Stimulated activated CD8-positive, alpha-beta memory T cell treated with anti-CD3 and anti-CD28 coated beads, Interleukin-7, amount 100 ng/mL, for 1 hour (primary cell): ENCODE data around the gene MID1.

Experiments
- DNase-seq, 2 donors: peaks; one replicate each; pipeline ENCODE4 v3.0.0-alpha.2; 2020; ENCODE audit warnings: low read depth in 2 of 2

MID1 gene

DNA sequence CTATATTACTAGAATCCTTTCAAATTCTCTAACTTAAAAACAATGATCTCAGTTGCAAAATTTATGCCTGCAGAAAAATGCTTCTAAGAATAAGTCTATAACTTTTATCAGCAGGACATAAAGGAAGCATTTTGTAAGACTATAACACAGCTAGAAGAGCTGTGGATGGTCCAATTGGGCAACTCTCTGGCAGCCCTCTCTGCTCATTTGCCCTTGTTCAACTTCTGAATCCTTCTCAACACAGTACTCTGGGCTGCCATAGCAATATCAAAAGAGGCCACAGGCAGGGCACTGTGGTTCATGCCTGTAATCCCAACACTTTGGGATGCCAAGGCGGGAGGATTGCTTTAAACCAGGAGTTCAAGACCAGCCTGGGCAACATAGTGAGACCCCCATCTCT is 88.5 kb downstream of the MID1 start:
- DNase-seq, result no peak

- no peak for DNase-seq
Observed at GRCh38 chrX:10529344-10529743, 91.0 kb downstream of the MID1 start.

DNA sequence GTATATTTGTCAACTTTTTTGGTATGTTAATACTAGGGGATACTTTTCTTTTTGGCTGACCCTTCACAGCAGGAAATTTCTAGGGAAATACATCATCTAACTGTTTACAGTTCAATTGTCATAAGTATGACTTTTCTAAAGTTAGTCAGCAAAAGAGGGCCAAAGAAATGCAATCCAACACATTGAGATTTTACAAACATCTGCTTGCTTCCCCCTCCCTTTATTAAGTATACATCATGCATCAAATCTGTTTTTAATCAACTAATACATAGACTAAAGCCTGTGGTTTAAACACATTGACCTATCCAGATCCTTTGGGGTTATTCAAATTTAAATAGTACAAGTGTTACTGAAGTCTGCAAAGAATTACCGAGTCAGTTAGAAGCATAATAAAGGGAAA is 93.9 kb downstream of the MID1 start:
- DNase-seq, result no peak

GRCh38 chrX:10525381-10526120 is 94.8 kb downstream of the MID1 start:
- DNase-seq, result no peak

- DNase-seq, result no peak
Observed at GRCh38 chrX:10524578-10524977, 95.8 kb downstream of the MID1 start.

DNA sequence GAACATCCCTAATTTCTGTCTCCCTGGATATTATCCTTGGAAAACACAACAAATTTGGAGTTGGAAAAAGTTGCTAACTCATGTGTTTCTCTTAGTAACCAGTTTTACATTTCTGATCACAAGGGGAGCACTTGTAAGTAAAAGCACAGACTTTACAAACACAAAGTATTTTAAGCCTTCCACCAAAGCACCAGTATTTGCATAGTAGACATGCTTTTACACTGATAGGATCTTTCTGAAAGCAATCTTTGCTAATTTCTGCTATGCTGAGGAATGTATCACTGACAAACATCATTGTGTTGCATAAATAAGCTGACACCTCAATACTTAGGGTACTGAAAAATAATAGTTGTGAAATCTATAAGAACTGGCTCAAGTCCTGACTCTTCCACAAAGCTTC is 100.6 kb downstream of the MID1 start:
- DNase-seq, result no peak

- DNase-seq, result no peak
Observed at GRCh38 chrX:10519278-10519677, 101.1 kb downstream of the MID1 start.

- no peak for DNase-seq
Observed at GRCh38 chrX:10518073-10518472, 102.3 kb downstream of the MID1 start.

DNA sequence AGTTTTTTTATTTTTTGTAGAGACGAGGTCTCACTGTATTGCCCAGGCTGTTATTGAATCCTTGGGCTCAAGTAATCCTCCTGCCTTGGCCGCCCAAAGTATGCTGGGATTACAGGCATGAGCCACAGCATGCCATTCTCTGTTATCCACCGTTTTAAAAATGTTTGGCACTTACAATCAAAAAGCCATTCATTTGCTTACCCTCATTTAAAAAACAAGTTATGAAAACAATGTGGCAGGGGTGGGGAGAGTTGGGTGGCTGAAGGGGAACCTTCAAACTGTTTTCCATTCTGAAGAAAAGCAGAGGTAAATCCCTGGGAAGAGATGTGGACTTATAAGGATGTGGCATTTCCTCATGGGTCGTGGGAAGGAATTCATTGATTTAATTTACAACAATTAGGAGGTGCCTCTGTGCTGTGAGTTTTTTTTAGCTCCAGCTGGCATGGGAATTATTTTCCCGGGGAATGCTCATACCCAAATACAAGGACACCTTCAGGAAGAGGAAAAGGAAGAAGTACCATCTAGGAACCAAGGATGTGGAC is 103.5 kb downstream of the MID1 start:
- DNase-seq, result no peak

DNA sequence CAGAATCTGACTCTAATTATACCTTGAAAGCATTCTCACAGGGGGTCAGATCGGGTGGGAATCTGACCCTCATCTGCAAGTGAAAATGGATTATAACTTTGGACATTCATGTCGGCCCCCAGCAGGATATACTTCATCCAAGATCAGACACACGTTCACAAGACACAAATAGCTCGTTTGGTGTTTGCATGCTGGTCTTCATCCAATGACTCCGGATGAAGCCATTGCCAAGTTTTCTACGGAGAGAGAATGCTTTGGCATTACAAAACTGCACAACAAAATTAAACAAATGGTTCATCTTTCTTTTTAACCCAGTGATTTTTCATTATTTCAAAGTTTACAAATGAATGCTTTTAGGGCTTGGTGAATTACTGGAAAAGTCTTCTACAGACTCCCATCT is 105.5 kb downstream of the MID1 start:
- DNase-seq, result no peak

DNA sequence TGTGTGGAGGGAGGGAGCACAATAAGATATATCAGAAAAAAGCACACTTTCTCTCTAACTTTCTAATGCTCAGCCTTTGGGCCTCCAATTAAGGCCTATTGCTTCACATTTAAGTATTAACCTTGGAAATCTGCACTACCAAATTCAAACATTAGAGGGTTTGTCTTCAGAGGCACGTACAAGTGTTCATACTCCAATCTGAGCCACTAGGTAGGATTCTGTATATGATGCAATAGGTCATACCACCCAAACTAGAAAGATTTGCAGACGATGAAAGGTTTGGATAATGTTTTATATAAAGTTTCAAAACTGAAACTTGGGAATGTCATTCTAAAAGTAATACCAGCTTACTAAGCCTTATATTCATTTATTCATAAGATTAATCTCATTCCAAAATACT is 106.4 kb downstream of the MID1 start:
- DNase-seq, result no peak

DNA sequence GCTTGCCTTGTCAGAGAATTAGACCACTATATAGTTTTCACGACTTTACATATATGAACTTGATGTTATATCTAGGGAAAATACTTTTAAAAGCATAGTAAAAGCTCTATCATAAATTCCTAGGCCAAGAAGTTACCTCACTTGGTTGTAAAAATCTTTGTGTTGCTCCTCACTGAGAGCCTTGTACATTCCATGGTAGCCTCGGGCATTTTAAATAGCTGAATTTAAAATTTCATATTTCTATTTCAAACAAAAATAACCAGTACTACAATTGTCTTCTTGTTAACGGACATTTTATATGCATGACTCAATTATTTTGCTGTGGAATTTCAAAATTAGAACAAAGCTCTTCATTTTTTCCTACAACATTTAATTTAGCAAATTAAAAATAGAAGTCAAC is 107.6 kb downstream of the MID1 start:
- no peak for DNase-seq

GRCh38 chrX:10512258-10512657 is 108.1 kb downstream of the MID1 start:
- DNase-seq, result no peak

- DNase-seq, result no peak
Observed at GRCh38 chrX:10509397-10509796, 111.0 kb downstream of the MID1 start.

GRCh38 chrX:10508891-10509290 is 111.5 kb downstream of the MID1 start:
- no peak for DNase-seq

DNA sequence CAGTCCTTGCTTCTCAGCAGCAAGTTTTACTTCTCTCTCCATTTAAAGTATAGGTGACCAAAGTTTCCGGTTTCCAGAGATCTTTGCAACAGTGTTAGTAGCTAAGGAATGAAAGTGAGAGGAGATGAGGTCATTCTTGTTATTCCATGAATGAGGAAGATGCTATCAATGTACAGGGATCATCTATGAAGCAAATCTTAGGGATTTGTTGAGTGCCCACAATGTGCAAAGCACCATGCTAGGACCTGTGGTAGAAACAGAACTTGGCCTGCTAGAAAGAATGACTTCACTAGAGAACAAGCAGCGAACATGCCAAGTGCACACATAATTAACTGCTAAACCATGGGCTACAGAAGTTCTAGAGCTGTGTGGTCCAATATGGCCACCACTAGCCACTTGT is 112.5 kb downstream of the MID1 start:
- DNase-seq, result no peak

DNA sequence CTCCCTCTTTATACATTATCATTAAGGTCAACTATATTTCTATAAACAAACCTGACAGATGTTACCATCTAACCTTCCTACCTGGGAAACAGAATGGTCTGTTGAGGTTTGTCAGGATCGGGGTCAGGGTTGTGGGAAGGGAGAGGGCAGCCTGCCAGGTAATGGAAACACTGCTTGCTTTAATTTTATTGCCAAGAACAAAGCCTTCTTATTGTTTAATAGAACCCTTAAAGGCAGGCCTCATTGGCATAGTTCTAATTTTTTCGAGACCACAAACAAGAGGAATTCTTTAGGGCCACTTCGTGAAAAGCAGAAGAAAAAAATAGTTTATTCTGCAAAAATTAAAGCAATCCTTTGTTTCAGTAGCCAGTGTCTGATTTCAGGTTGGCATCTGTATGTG is 113.2 kb downstream of the MID1 start:
- DNase-seq, result no peak

GRCh38 chrX:10506781-10507180 is 113.6 kb downstream of the MID1 start:
- no peak for DNase-seq

- DNase-seq, result no peak
Observed at GRCh38 chrX:10505726-10506125, 114.7 kb downstream of the MID1 start.

DNA sequence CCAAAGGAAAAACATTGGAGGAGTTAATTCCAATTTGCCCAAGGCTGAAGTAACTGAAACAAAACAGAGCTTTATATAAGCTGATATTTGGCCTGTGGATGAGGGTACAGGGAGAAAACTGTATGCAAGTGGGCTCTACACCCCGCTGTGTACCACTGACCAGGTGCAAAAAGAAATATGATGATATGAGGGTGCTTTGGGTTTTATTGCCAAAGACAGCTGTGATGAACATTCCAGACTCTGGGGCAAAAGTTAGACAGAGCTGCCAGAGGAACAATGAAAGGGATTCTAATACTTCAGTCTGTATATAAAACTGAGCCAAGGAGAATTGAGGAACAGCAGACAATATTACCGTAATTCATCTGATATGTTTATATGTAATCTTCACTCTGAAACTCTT is 117.4 kb downstream of the MID1 start:
- DNase-seq, result no peak

DNA sequence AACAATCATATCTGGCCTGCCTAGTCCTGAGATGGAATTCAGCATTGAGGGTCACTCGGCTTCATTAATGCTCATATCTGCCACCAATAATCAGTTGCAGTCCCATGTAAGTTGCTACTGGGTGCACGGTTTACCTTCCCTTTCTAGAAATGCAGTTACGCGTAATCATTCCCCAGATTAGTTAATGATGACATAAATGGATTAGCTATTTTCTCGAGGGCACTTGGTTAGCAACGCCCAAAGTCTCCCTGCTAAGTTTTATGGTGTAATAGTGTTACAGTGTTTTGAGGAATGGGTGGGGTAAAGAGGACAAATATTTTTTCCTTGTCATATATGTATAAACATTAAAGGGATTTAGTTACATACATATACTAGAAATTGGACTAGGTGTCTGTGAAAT is 118.8 kb downstream of the MID1 start:
- DNase-seq, result no peak

DNA sequence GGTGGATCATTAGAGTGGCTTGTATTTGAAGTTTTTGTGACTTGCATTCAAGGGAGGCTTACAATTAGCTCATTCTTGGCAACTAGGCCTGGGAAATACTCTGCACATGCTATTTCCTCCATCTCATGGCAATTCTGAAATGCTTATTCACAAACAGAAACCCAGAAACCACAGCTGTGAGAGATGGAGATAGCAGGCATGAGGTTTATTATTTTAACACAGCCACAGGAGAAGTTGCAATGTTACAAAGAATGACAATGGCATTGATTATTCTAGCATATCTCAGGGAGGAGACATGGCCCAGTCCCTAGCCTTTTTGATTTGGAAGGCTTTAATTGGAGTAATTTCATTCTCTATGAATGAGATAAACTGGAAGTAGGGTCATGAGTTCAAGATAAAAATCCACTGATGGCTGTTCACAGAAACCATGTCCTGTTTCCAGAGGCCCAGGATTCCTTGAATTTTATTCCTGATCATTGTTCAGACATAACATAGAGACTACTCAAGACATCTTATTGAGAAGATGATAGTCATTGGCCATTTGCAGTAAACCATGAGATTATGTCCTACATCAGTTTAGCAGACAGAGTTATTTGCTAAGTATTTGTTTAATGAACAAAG is 123.9 kb downstream of the MID1 start:
- no peak for DNase-seq

DNA sequence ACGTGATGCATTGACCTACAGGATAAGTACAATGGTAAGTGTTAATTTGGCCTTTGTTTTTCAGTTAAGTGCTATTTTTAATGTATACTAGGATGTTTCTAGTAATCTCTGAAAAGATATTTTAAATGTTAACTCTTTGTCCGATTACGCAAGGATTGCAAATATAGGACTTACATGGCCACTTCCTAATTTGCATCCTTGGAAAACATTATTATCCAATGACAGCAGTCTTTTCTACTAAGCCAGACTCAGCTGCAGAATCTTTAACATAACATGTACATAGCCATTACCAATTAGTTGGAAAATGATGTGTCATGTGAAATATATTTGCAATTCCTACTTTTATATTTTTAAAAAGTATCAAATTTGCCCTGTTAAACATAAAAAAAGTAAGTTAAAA is 124.7 kb downstream of the MID1 start:
- no peak for DNase-seq

DNA sequence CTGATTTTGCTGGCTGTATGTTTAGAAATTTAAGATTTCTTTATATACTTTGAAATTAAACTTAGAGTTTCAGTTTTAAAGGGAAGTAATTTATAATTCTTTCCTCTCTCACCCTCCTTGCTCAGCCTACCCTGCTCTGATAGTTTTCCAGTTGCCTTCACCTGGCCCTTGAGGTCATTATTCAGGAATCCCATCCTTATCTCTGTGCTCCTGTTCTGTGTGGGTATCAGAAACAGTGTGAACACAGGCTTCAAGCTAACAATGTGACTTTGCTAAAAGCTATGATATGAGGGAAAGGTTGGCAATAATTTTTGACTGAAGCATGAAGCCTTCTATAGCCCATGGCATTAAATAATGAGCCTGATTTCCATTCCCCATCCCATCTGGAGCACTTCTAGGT is 128.1 kb downstream of the MID1 start:
- no peak for DNase-seq
